Body of pancreas (tissue), 4 donors: ENCODE measurements around the gene IQSEC2. TPM values are rescaled to one million over a fixed set of nuclear protein-coding genes. Genes with fewer than 3 reads are reported as not detected.

ENCODE experiments used
- ATAC-seq: fragments of 150-250 bp; one replicate; pipeline ENCODE4 v1.9.1; 2016
- DNase-seq, 4 donors: peaks; one replicate each; pipeline ENCODE4 v3.0.0-alpha.2; 2019
- H3K27ac ChIP-seq, 4 donors: fragments of 200-600 bp; sonication (generic); 1 replicate in 3 of 4; 2 replicates in 1 of 4; pipeline versions ENCODE4 v1.5.1 to v1.6.1; 2016 to 2019; ENCODE audit warnings: mild to moderate bottlenecking in 1 of 4, mixed read lengths in 1 of 4, moderate library complexity in 1 of 4
- H3K27me3 ChIP-seq, 2 donors: fragments of 200-600 bp; sonication (generic); one replicate each; pipeline ENCODE4 v1.6.0; 2016; ENCODE audit warnings: mild to moderate bottlenecking in 1 of 2
- H3K36me3 ChIP-seq, 2 donors: fragments of 200-600 bp; sonication (generic); replicated peaks in 1 of 2; 2 replicates each; pipeline ENCODE4 v1.5.1; 2016; ENCODE audit warnings: low read depth in 2 of 2; ENCODE audit not compliant: insufficient read depth in 1 of 2
- H3K4me1 ChIP-seq: fragments of 200-600 bp; sonication (generic); one replicate; pipeline ENCODE4 v1.6.0; 2016
- H3K4me3 ChIP-seq, 2 donors: fragments of 200-600 bp; sonication (generic); 1 replicate in 1 of 2; 2 replicates in 1 of 2; pipeline ENCODE4 v1.5.1; 2016 to 2019
- H3K9me3 ChIP-seq, 3 donors: fragments of 200-600 bp; sonication (generic); 1 replicate in 2 of 3; 2 replicates in 1 of 3; pipeline ENCODE4 v1.5.1; 2016
- CTCF ChIP-seq, 7 experiments: fragments of 450-650 bp in 4 of 7; fragments of 200-600 bp in 3 of 7; sonication (generic) in 3 of 7; IDR thresholded peaks; one replicate each; pipeline ENCODE4 v1.5.1; 2016 to 2019; ENCODE audit warnings: antibody characterized with exemption in 7 of 7
- POLR2A ChIP-seq, 3 donors: fragments of 450-650 bp; IDR thresholded peaks; one replicate each; pipeline ENCODE4 v1.6.1; 2016; ENCODE audit warnings: antibody characterized with exemption in 3 of 3, mild to moderate bottlenecking in 2 of 3
- WGBS, 2 donors: methylation state at CpG; one replicate each; pipeline ENCODE4 v1.1.5; 2017; 5-methylcytosine and 5-hydroxymethylcytosine counted together
- intact Hi-C: fragments of 100-400 bp; cut with DNase I; formaldehyde crosslinking; loops from one replicate; pipeline ENCODE4 v1.15.1; 2023
- total RNA-seq, 2 donors: library from RNA; depleted of rRNA; stranded (reverse); fragments of >200 nt; gene quantifications; one replicate each; pipeline ENCODE4 v1.1.0, GENCODE V29; 2016

The IQSEC2 gene
- total RNA-seq, 2 donors from 2014 or later: 12.7 to 30.3 TPM

GRCh38 chrX:53294024-53294648, 12.8 kb upstream of the IQSEC2 start:
- no peak for TF ChIP-seq POLR2A (IDR thresholded peaks at IDR 0.05)
- no peak for TF ChIP-seq CTCF (IDR thresholded peaks at IDR 0.05)
- no peaks in the 10 kb centered on the region for H3K36me3 ChIP-seq
- H3K27ac ChIP-seq: no peak overlapping the region
- 90% methylated on average over 8 of the region's 8 CpGs for WGBS, 2 donors
- no peaks in the 10 kb centered on the region for H3K4me1 ChIP-seq
- DNase-seq: no peak
- H3K4me3 ChIP-seq: no peak overlapping the region
- H3K27me3 ChIP-seq: no peaks in the 10 kb centered on the region
- H3K9me3 ChIP-seq: no peaks in the 10 kb centered on the region
- ATAC-seq: no peak
- intact Hi-C loops: no loop called here

- 57 to 100% methylated on average over 1 to 2 of the region's 3 CpGs for WGBS, 2 donors
- no peak overlapping the region for H3K27ac ChIP-seq
- no peaks in the 10 kb centered on the region for H3K36me3 ChIP-seq
- H3K9me3 ChIP-seq: no peaks in the 10 kb centered on the region
- DNase-seq: no peak
- no peak for TF ChIP-seq CTCF (IDR thresholded peaks at IDR 0.05)
- no peak for TF ChIP-seq POLR2A (IDR thresholded peaks at IDR 0.05)
- no peaks in the 10 kb centered on the region for H3K27me3 ChIP-seq
- H3K4me1 ChIP-seq: peaks cover 4% of the 10 kb centered on the region
- H3K4me3 ChIP-seq: no peak overlapping the region
- ATAC-seq: no peak
- intact Hi-C loops: no loop called here
Observed at GRCh38 chrX:53291596-53291995, 10.2 kb upstream of the IQSEC2 start.

GRCh38 chrX:53290441-53291041, 9.2 kb upstream of the IQSEC2 start:
- Histone ChIP-seq H3K27me3 (no peaks in the 10 kb centered on the region), H3K27ac (no peak overlapping the region), H3K4me3 (no peak overlapping the region), H3K9me3 (no peaks in the 10 kb centered on the region), H3K36me3 (no peaks in the 10 kb centered on the region), H3K4me1 (peaks cover 4% of the 10 kb centered on the region)
- intact Hi-C loops: no loop called here
- DNase-seq (no peak), ATAC-seq (no peak)
- TF ChIP-seq CTCF (IDR thresholded peaks at IDR 0.05) (no peak), POLR2A (IDR thresholded peaks at IDR 0.05) (no peak)
- WGBS, 2 donors: 90% methylated on average over 6 of the region's 7 CpGs; no CpG with 5 or more reads in 1 of the 2 donors

- peaks cover 4% of the 10 kb centered on the region for H3K4me1 ChIP-seq
- no peaks in the 10 kb centered on the region for H3K27me3 ChIP-seq
- WGBS, 2 donors: 35 to 78% methylated on average over 2 to 7 of the region's 8 CpGs
- TF ChIP-seq POLR2A (IDR thresholded peaks at IDR 0.05) (no peak), CTCF (IDR thresholded peaks at IDR 0.05) (no peak)
- H3K27ac ChIP-seq: peak overlapping the region in 1 of 4 donors; percentile 44
- no peaks in the 10 kb centered on the region for H3K9me3 ChIP-seq
- ATAC-seq (peak; percentile 48), DNase-seq (peak; percentile 12 to 51 (median 26))
- intact Hi-C loops: no loop called here
- H3K4me3 ChIP-seq: no peak overlapping the region
- no peaks in the 10 kb centered on the region for H3K36me3 ChIP-seq
Observed at GRCh38 chrX:53288189-53288588, 6.8 kb upstream of the IQSEC2 start.
